GM19025 (cell line): ENCODE results near the gene NENF.

Experiments used
- ATAC-seq: cut with Tn5 transposase; IDR thresholded peaks from one replicate; pipeline ENCODE4 v1.9.1; 2021; ENCODE audit warnings: mild to moderate bottlenecking, low read depth, moderate library complexity; ENCODE audit not compliant: unreplicated experiment

The NENF gene

DNA sequence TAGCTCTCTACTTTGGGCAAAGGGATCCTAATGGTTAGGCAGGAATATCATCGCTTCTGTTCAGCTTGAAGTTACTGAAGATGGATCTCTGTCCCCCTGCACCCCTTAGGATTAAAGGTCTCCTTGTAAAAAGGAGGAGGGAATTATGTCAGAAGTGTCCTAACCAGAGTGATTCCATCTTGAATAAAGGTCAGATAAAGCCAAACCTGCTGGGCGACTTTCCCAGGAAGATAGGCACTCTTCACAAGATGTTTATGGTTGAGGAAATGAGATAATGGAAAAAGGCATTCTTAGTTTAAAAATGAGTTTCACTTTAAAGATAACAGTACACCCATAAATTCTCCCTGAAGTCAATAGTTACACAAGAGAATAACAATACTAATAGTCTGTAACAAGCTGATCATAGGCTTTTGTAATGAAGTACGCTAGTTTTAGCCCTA is 1.7 kb upstream of the NENF start:
- ATAC-seq: no peak

GRCh38 chr1:212431644-212432043 is 1.1 kb upstream of the NENF start:
- no peak for ATAC-seq

GRCh38 chr1:212432272-212432660 is 454 bp upstream of the NENF start:
- ATAC-seq: no peak

DNA sequence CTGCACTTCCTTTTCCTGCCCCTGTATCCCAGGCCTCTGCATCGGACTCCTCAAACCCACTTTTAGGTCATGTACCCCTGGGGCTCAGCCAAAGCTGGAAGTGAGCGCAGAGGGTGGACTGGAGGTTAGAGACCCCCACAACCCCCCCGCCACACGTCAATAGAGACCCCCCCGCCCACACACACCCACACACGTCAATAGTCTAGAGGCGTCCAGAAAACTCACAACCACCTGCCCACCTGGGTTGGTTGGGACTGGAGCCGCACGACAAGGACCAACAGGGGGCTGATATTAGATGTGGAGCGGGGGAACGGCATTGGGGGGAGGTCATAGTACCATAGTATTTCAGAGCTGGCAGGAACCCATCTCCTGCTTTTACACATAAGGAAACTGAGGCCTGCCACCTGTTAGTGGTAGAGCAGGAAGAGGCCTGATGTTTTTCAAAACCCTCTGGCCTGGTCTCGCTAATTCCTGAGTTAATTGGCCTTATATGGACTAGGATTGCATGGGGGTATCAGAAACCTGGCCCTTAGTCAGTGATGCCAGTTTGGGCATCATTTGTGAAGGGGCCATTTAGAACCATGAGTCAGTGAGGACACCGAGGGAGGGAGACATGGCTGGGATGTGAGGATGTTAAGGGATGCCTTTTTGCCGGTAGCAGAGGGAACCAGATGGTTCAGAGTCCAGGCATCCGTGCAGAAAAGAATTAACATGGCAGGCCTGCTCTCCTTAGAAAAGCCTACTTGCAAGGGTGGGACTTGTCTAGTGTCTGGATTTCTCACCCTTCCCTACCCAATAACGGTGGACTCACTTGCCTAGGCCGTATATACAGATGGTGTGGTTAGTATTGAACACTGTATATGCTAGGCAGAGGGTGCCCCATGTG is 1.1 kb downstream of the NENF start:
- ATAC-seq: no peak

DNA sequence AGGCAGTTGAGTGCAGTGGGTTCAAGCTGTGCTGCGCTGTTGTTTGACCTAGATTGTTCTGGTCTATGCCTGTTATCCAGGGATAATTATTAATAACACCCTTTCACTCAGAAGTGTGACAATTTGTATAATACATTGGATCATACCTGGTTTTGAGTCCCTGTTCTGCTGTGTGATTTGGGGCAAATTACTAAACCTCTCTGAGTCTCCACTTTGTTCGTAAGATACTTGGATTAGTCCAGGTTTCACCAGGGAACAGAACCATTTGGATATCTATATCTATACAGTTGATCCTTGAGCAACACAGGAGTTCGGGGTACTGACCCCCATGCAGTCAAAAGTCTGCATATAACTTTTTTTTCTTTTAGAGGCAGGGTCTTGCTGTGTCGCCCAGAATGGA is 2.3 kb downstream of the NENF start:
- ATAC-seq: no peak

GRCh38 chr1:212437179-212437798 is 4.6 kb downstream of the NENF start:
- ATAC-seq: no peak

- ATAC-seq: no peak
Measured at GRCh38 chr1:212438831-212439237, 6.1 kb downstream of the NENF start.

DNA sequence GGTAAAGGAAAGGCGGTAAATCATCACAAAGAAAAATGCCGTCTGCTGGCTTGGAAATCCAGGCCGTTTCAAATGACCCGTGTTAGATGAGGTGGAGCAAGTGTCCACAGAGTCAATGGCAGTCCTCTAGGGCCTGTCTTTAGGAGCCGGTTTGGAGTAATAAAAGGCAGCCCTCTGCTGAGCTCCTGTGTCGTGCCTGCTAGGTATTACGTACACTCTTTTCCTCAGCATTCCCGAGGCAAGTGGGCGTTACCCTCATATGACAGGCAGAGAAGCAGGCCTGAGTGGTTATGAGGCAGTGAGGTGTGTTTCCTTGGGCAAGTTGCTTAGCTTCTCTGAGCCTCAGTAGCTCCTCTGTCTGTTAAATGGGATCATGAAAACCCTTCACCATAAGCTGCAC is 7.7 kb downstream of the NENF start:
- no peak for ATAC-seq

- no peak for ATAC-seq
Measured at GRCh38 chr1:212442408-212442807, 9.7 kb downstream of the NENF start.

DNA sequence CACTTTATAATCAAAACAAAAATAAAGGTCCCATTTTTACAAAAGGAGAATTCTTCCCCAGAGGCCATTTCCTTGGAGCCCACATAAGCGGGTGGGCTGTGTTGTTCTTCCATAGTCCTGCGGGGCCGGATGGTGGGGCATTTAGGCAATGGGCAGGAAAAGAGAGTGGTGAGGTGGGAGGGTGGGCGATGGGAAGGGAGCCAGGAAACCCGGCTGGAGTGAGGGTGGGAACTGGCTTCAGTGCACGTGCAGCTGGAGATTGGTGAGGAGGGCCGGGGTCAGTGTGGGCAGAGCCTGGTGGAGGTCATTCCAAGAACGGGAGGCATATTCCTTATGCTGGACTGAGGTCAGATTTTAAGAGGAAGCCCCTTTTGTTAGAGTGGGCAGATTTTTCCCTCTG is 13.6 kb downstream of the NENF start:
- no peak for ATAC-seq

DNA sequence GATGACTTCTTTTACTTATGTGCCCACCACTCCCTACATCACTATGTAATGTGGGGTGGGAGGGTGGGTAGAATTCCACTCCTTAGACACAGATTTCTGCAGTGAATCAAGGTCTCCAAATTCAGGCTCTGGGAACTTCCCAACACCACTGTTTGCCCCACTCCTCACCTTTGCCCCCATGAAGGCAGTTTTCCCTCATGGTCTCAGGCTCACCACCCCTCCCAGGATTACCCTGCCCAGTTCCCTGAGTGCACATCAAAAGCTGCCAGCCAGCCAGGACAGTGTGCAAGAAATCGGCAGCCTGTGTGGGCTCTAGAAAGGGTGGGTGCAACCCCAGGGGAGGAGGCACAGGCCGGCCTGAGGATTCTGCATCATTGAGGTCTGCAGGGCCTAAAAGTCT is 14.8 kb downstream of the NENF start:
- ATAC-seq: no peak

DNA sequence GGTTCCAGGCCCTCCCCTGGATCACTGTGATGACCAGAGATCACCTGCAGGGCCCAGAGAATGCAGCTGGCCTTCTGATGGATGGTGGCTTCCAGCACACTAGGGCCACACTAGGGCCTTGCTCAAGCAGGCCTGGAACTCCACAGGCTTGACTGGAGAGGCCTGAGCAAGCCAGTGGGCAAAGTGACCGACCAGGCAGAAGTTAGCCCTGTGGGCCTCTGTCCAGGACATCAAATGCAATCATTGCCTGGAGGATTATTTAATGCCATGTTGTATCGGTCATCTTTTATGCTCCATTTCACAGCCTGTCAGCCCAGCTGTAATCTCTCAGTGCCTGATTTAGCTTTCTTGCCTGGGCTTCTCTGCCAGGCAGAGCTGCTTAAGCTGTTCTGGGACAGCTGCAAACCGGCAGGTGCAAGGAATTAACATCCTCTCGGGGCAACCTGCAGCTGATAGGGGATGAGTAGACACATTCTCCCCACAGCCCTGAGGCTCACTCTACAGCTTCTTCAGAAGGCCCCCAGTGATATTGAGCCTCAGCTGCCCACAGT is 17.7 kb downstream of the NENF start:
- ATAC-seq: no peak

GRCh38 chr1:212451416-212452322 is 18.9 kb downstream of the NENF start:
- no peak for ATAC-seq

GRCh38 chr1:212452323-212453155 is 19.8 kb downstream of the NENF start:
- no peak for ATAC-seq

DNA sequence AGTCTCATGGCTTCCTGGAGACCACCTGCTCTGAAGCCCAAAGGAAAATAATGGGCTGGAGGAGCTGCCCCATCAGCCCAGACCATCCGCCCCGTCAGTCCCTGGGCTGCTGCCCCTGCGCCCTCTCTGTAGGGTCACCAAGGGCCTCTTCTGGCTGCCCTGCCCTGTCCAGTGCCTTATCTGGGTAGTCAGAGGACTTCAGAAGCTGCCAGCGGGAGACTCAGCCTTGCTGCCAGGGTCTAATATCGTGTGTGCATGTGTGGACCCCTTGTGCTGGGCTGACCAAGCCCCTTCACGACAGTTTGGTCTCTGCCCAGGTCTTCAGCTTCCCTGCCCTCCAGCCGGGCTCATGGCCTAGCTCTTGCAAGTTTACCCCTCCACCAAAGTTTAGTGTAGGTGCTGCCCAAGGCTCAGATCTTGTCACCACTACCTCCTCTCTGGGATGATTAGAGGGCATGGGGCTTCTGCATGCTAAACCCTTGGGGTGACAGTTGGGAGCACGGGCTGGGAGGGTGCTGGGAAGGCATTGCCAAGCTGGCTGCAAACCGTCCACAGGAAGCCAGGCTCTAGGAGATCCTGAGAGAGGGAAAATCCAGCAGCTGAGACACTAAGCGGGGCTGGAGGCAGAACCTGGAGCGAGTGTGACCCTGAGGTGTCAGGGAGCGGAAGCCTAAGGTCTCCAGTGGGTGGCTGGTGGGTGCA is 20.6 kb downstream of the NENF start:
- ATAC-seq: no peak

- no peak for ATAC-seq
Measured at GRCh38 chr1:212454741-212455140, 22.0 kb downstream of the NENF start.

- ATAC-seq: no peak
Measured at GRCh38 chr1:212455401-212455800, 22.7 kb downstream of the NENF start.

GRCh38 chr1:212455803-212456528 is 23.2 kb downstream of the NENF start:
- peak; percentile 59 for ATAC-seq
